CD8-positive, alpha-beta memory T cell (primary cell): Measurements from ENCODE around the gene CHD1. TPM values are rescaled to one million over a fixed set of nuclear protein-coding genes. Genes with fewer than 3 reads are reported as not detected.

ENCODE experiments used
- CTCF ChIA-PET: fragments of 350-600 bp; sonication (Branson Sonifier 250); formaldehyde crosslinking; loops from one replicate; lab custom pipeline; 2021; ENCODE audit warnings: antibody characterized with exemption; lab: Charles Lee
- POLR2A ChIA-PET: fragments of 350-600 bp; sonication (Branson Sonifier 250); formaldehyde crosslinking; loops from one replicate; lab custom pipeline; 2021; ENCODE audit warnings: antibody characterized with exemption; lab: Charles Lee
- DNase-seq, 5 donors: peaks; one replicate each; pipeline versions ENCODE4 v3.0.0 to v3.0.0-alpha.2; 2020 to 2022; ENCODE audit warnings: mixed read lengths in 1 of 5
- H3K27ac ChIP-seq: one replicate; pipeline ENCODE4 v1.7.0; 2013; ENCODE audit warnings: low read depth, mild to moderate bottlenecking, low read length, moderate library complexity
- H3K27me3 ChIP-seq: 2 replicates; pipeline ENCODE4 v1.7.0; 2013; ENCODE audit warnings: low read length, mild to moderate bottlenecking; ENCODE audit not compliant: insufficient read depth, poor library complexity, severe bottlenecking
- H3K36me3 ChIP-seq: 2 replicates; pipeline ENCODE4 v1.7.0; 2013; ENCODE audit warnings: mild to moderate bottlenecking, low read length, moderate library complexity; ENCODE audit not compliant: insufficient read depth
- H3K4me1 ChIP-seq: 2 replicates; pipeline ENCODE4 v1.7.0; 2013; ENCODE audit warnings: mild to moderate bottlenecking, low read length, moderate library complexity; ENCODE audit not compliant: insufficient read depth
- H3K4me3 ChIP-seq: 2 replicates; pipeline ENCODE4 v1.7.0; 2013; ENCODE audit warnings: mild to moderate bottlenecking, low read length
- H3K9me3 ChIP-seq: 2 replicates; pipeline ENCODE4 v1.7.0; 2013; ENCODE audit warnings: mild to moderate bottlenecking, low read length
- H3K27ac Mint-ChIP-seq, 8 donors: one replicate each; pipeline ENCODE4 v1.8.0; 2020 to 2021; ENCODE audit warnings: mixed read lengths in 8 of 8, mild to moderate bottlenecking in 6 of 8, inconsistent platforms in 3 of 8, moderate library complexity in 3 of 8
- H3K27me3 Mint-ChIP-seq, 2 donors: one replicate each; pipeline ENCODE4 v1.8.0; 2020 to 2021; ENCODE audit warnings: mixed read lengths in 2 of 2, mild to moderate bottlenecking in 1 of 2, moderate library complexity in 1 of 2
- H3K36me3 Mint-ChIP-seq, 3 donors: one replicate each; pipeline ENCODE4 v1.8.0; 2020 to 2021; ENCODE audit warnings: mixed read lengths in 3 of 3, inconsistent platforms in 1 of 3, mild to moderate bottlenecking in 1 of 3
- H3K4me1 Mint-ChIP-seq, 3 donors: one replicate each; pipeline ENCODE4 v1.8.0; 2020 to 2021; ENCODE audit warnings: mixed read lengths in 3 of 3, inconsistent platforms in 1 of 3, mild to moderate bottlenecking in 1 of 3
- H3K4me3 Mint-ChIP-seq, 7 donors: one replicate each; pipeline ENCODE4 v1.8.0; 2020 to 2021; ENCODE audit warnings: mixed read lengths in 7 of 7, mild to moderate bottlenecking in 6 of 7, moderate library complexity in 4 of 7, inconsistent platforms in 2 of 7
- H3K9me3 Mint-ChIP-seq, 5 donors: one replicate each; pipeline ENCODE4 v1.8.0; 2020 to 2022; ENCODE audit warnings: mixed read lengths in 5 of 5, mild to moderate bottlenecking in 3 of 5, moderate library complexity in 2 of 5, inconsistent platforms in 1 of 5
- polyA plus RNA-seq: library from polyadenylated mRNA; unstranded; fragments of 300-500 nt; fragmentation: Illumina TruSeq; gene quantifications from one replicate; pipeline ENCODE4 v1.2.3, GENCODE V29; 2021
- total RNA-seq, 2 experiments: library from RNA; stranded (reverse); gene quantifications; one replicate each; pipeline ENCODE4 v1.2.3, GENCODE V29; 2021

Gene CHD1
- total and polyA plus RNA-seq, 3 experiments from 2014 or later = 14.1 to 73.6 (median 70.8) TPM

DNA sequence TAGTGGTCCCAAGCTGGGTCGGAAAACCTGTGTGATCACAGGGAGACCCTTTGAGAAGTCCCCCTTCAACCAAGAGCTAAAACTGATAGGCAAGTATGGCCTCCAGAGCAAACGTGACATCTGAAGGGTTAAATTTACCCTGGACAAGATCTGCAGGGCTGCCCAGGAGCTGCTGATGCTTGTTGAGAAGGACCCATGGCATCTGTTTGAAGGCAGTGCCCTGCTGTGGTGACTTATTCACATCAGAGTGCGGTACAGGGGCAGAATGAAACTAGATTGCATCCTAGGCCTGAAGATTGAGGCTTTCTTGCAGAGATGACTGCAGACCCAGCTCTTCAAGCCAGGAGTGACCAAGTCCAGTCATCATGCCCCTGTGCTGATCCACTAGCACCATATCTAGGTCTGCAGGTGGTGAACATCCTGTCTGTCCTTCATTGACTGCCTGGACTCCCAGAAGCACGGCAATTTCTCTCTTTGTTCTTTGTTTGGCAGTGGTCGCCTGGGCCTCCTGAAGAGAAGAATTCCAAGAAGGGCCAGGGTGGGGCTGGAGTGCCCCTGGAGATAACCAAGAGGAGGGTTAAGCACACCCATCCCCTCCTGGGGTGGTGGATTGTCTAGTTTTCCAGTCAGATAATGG is 25.7 kb upstream of the CHD1 start:
- Histone ChIP-seq H3K36me3 (no peaks in the 10 kb centered on the region), H3K4me1 (no peaks in the 10 kb centered on the region), H3K27ac (no peak overlapping the region), H3K4me3 (no peak overlapping the region), H3K9me3 (no peaks in the 10 kb centered on the region), H3K27me3 (no peaks in the 10 kb centered on the region)
- Mint-ChIP-seq H3K27ac (no peak overlapping the region), H3K4me3 (no peak overlapping the region), H3K36me3 (peaks cover 0 to 6% (median 0%) of the 10 kb centered on the region in 3 donors), H3K4me1 (no peaks in the 10 kb centered on the region), H3K27me3 (no peaks in the 10 kb centered on the region), H3K9me3 (no peaks in the 10 kb centered on the region)
- ChIA-PET POLR2A (no interaction called here), CTCF (interaction anchor here (0.6 kb wide), 1 partner anchor 112 kb away, joined by 3 read pairs; no protein-coding TSS in a partner anchor)
- no peak for DNase-seq

DNA sequence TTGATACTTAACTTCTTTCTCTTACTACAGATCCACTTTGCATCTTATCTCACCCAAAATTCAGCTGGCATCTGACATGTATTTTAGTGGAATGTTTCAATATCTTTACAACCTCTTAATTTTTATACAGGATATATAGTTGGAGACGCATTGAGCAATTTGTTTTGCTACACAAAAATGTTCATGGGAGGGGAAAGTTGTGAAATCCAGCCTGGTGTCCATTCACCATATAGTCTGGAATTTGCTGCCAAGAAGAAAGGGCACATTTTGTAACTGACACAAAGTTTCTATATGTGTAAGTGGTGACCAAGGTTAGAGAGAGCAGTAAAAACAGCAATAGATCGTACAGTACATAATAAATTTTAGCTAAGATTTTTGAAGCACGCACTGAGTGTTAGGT is 14.0 kb upstream of the CHD1 start:
- H3K27ac ChIP-seq = no peak overlapping the region
- Mint-ChIP-seq H3K4me1 (peaks cover 34 to 61% (median 47%) of the 10 kb centered on the region in 3 donors), H3K27me3 (no peaks in the 10 kb centered on the region), H3K36me3 (no peaks in the 10 kb centered on the region), H3K4me3 (no peak overlapping the region), H3K9me3 (no peaks in the 10 kb centered on the region), H3K27ac (peak overlapping the region in 3 of 8 donors; percentile 24 to 69 (median 64))
- H3K36me3 ChIP-seq = no peaks in the 10 kb centered on the region
- DNase-seq = no peak
- no peaks in the 10 kb centered on the region for H3K27me3 ChIP-seq
- CTCF ChIA-PET = no interaction called here
- H3K4me1 ChIP-seq = no peaks in the 10 kb centered on the region
- POLR2A ChIA-PET = no interaction called here
- H3K4me3 ChIP-seq = no peak overlapping the region
- H3K9me3 ChIP-seq = no peaks in the 10 kb centered on the region

DNA sequence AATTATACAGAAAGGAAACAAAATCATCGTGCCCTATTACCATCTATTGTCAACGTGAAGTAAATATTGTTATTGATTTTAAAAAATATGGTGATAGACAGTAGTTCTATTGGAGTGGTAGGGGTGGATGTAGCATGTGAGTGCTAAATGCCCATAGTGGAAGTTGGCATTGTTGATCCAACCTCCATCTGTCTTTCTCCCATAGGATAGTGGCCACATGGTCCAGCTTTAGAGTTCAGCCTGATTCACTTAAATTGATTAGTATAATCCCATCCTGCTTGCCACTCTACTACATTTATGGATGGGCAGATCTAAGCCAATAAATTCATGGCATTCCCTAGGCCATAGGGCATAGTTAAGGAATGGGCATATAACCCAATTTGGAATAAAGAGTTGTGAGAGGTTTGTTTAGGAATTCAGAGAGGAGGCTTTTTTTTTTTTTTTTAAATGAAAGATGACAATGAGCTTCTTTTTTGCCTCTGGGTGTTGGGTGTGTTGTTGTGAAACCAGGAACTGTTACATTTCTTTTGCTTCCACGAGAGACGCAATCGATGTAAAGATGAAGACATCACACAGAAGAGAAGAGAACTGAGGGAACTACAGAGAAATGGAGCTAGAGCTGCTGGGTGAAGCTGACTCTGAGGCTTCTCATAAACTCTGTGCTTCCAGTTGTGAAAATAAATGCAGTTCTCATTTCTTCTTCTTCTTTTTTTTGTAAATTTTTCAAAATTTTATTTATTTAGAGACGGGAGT is 12.5 kb upstream of the CHD1 start:
- Histone ChIP-seq H3K27ac (no peak overlapping the region), H3K27me3 (no peaks in the 10 kb centered on the region), H3K36me3 (no peaks in the 10 kb centered on the region), H3K9me3 (no peaks in the 10 kb centered on the region), H3K4me3 (no peak overlapping the region), H3K4me1 (no peaks in the 10 kb centered on the region)
- no peaks in the 10 kb centered on the region for H3K27me3 Mint-ChIP-seq
- H3K4me1 Mint-ChIP-seq = peaks cover 34 to 70% (median 47%) of the 10 kb centered on the region in 3 donors
- no peaks in the 10 kb centered on the region for H3K36me3 Mint-ChIP-seq
- ChIA-PET CTCF (no interaction called here), POLR2A (interaction anchor here (0.6 to 1.1 kb wide), 4 partner anchors 9 to 96 kb away, joined by 4 to 7 read pairs (median 6); no protein-coding TSS in a partner anchor)
- no peaks in the 10 kb centered on the region for H3K9me3 Mint-ChIP-seq
- peak overlapping the region in 6 of 8 donors; percentile 42 to 79 (median 48) for H3K27ac Mint-ChIP-seq
- DNase-seq = no peak
- H3K4me3 Mint-ChIP-seq = no peak overlapping the region

DNA sequence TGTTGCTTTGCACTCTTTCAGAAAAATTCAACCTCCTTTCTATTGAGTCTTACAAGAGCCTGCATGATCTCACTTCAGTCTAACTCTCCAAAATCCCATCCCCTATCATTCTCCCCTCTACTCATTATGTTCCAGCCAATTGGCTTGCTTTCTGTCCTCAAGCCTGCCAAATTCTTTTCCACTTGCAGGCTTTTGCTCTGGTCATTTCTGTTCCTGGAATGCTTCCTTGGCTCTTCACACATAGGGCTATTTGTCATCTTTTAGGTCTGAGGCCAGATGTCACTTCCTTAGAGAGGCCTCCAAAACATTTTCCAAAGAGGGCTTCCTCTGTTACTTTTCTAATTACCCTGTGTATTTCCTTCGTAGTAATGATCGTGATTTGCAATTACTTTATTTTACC is 11.8 kb upstream of the CHD1 start:
- no peaks in the 10 kb centered on the region for H3K9me3 ChIP-seq
- Mint-ChIP-seq H3K27ac (peak overlapping the region in 6 of 8 donors; percentile 1 to 86 (median 67)), H3K27me3 (no peaks in the 10 kb centered on the region), H3K4me3 (no peak overlapping the region), H3K9me3 (no peaks in the 10 kb centered on the region), H3K36me3 (no peaks in the 10 kb centered on the region), H3K4me1 (peaks cover 34 to 73% (median 44%) of the 10 kb centered on the region in 3 donors)
- H3K4me1 ChIP-seq = peaks cover under 1% of the 10 kb centered on the region
- H3K36me3 ChIP-seq = no peaks in the 10 kb centered on the region
- H3K27me3 ChIP-seq = no peaks in the 10 kb centered on the region
- ChIA-PET POLR2A (no interaction called here), CTCF (no interaction called here)
- no peak overlapping the region for H3K27ac ChIP-seq
- DNase-seq = no peak
- no peak overlapping the region for H3K4me3 ChIP-seq

DNA sequence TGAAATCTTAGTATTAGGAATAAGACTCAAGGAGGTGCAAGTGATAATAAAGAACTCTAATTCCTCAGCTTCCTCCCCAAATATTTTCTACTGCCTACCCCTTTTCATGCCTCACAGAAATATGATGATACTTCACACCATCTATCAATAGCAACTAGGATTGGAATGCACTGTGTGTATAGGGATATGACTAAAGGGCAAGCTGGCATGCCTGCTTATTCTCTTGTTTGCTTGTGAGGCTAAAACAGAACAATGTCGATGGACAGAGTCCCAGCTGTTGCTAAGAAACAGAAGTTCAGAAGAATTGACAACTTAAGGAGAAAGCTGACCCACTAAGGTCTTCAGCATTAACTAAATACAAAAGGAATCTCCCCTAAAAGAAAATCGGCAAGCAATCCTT is 9.7 kb upstream of the CHD1 start:
- H3K27ac ChIP-seq = no peak overlapping the region
- H3K36me3 ChIP-seq = no peaks in the 10 kb centered on the region
- DNase-seq = no peak
- no peak overlapping the region for H3K4me3 ChIP-seq
- peaks cover 21% of the 10 kb centered on the region for H3K4me1 ChIP-seq
- peak overlapping the region; percentile 11 to 77 (median 60) for H3K27ac Mint-ChIP-seq
- no peaks in the 10 kb centered on the region for H3K9me3 ChIP-seq
- H3K36me3 Mint-ChIP-seq = peaks cover 0 to 2% (median 0%) of the 10 kb centered on the region in 3 donors
- peaks cover 49 to 84% (median 61%) of the 10 kb centered on the region in 3 donors for H3K4me1 Mint-ChIP-seq
- no peaks in the 10 kb centered on the region for H3K27me3 ChIP-seq
- ChIA-PET POLR2A (interaction anchor here (1.2 kb wide), 1 partner anchor 9 kb away, joined by 5 read pairs; no protein-coding TSS in a partner anchor), CTCF (interaction anchor here (2.4 kb wide), 1 partner anchor 9 kb away, joined by 6 read pairs; no protein-coding TSS in a partner anchor)
- no peaks in the 10 kb centered on the region for H3K27me3 Mint-ChIP-seq
- no peak overlapping the region for H3K4me3 Mint-ChIP-seq
- H3K9me3 Mint-ChIP-seq = no peaks in the 10 kb centered on the region

DNA sequence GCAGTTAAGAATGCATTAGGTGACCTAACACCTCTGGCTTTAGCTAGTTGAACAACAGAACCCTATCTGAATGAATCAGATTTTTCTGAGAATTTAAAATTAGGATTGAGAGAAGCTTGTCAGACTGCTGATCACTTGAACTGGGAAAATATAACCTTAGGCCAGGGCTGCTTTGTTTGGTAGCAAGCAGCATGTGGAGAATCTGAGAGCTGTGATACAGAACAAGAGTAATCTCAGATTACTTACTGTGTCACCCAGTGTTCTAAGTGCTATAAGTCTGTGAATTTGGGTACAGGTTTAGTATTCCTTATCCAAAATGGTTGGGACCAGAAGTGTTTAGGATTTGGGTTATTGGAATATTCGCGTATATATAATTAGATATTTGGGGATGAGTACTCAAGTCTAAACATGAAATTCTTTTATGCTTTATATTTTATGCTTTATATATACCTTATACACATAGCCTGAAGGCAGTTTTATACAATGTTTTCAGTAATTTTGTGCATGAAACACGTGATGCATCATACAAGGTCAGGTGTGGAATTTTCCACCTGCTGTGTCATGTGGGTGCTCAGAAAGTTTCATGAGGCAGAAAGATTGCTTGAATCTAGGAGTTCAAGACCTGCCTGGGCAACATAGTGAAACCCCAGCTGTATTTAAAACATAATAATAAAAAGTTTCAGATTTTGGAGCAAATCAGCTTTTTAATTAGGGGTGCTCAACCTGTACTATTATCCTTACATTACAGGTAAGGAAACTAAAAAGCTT is 8.3 kb upstream of the CHD1 start:
- H3K4me3 Mint-ChIP-seq = no peak overlapping the region
- POLR2A ChIA-PET = interaction anchor here (0.6 to 0.9 kb wide), 2 partner anchors 10 to 66 kb away, joined by 3 to 4 read pairs; no protein-coding TSS in a partner anchor

DNA sequence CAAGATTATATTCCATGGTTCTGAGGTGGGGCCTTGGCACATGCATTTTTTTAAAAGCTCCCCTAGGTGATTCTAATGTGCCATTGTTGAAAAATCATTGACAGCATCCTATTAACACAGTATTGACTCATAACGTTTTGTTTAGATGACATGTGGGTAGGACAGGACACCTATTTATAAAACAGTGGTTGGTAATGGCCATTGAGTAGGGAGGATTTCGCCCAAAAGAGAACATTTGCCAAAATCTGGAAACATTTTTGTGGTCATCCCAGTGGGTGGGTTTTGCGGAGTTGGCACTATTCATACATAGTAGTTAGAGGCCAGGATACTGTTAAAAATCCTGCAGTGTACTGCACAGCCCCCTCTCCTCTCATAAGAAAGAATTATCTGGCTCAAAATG is 6.4 kb upstream of the CHD1 start:
- CTCF ChIA-PET = interaction anchor here (0.7 kb wide), 1 partner anchor 102 kb away, joined by 3 read pairs; no protein-coding TSS in a partner anchor
- Histone ChIP-seq H3K4me1 (peaks cover 51% of the 10 kb centered on the region), H3K27me3 (no peaks in the 10 kb centered on the region), H3K36me3 (no peaks in the 10 kb centered on the region), H3K9me3 (no peaks in the 10 kb centered on the region), H3K4me3 (no peak overlapping the region), H3K27ac (no peak overlapping the region)
- H3K4me1 Mint-ChIP-seq = peaks cover 56 to 92% (median 70%) of the 10 kb centered on the region in 3 donors
- peak overlapping the region; percentile 79 to 100 (median 94) for H3K27ac Mint-ChIP-seq
- POLR2A ChIA-PET = no interaction called here
- H3K4me3 Mint-ChIP-seq = no peak overlapping the region
- no peaks in the 10 kb centered on the region for H3K27me3 Mint-ChIP-seq
- H3K9me3 Mint-ChIP-seq = no peaks in the 10 kb centered on the region
- peaks cover 0 to 21% (median 2%) of the 10 kb centered on the region in 3 donors for H3K36me3 Mint-ChIP-seq
- no peak for DNase-seq

More for the DNA sequence above, 8.3 kb upstream of the CHD1 start:
- no peak overlapping the region for H3K27ac ChIP-seq
- no peak for DNase-seq
- H3K4me3 ChIP-seq = no peak overlapping the region
- Mint-ChIP-seq H3K4me1 (peaks cover 53 to 87% (median 65%) of the 10 kb centered on the region in 3 donors), H3K27ac (peak overlapping the region in 6 of 8 donors; percentile 17 to 96 (median 58)), H3K36me3 (peaks cover 0 to 4% (median 2%) of the 10 kb centered on the region in 3 donors), H3K9me3 (no peaks in the 10 kb centered on the region), H3K27me3 (no peaks in the 10 kb centered on the region)
- peaks cover 33% of the 10 kb centered on the region for H3K4me1 ChIP-seq
- no peaks in the 10 kb centered on the region for H3K9me3 ChIP-seq
- CTCF ChIA-PET = interaction anchor here (2.4 kb wide), 1 partner anchor 7 kb away, joined by 6 read pairs; no protein-coding TSS in a partner anchor
- H3K27me3 ChIP-seq = no peaks in the 10 kb centered on the region
- H3K36me3 ChIP-seq = no peaks in the 10 kb centered on the region
